ENCODE measurements around the gene TMEM72. TPM values are rescaled to one million over a fixed set of nuclear protein-coding genes. Genes with fewer than 3 reads are reported as not detected.

TMEM72 gene
- total and polyA plus RNA-seq, 2 of the 13 experiments (the other 11 are each of a cell fraction or from before 2014, with no cell fraction given): 0.04 TPM; not detected in 1

GRCh38 chr10:44976352-44977198 lies 65.4 kb downstream of the TMEM72 start (continued):
- TF ChIP-seq CBFB (CRISPR knock-in tag; IDR thresholded peaks at IDR 0.05): 0 out of 2 replicates have a peak, but pooled peaks have one; percentile 20
- TF ChIP-seq SOX6 (IDR thresholded peaks at IDR 0.05): no peak
- TF ChIP-seq SOX6 (CRISPR knock-in tag; IDR thresholded peaks at IDR 0.05): peak; percentile 24; the same call in 1 of the 2 replicates
- TF ChIP-seq MATR3 (CRISPR knock-in tag; IDR thresholded peaks at IDR 0.05): no peak
- no peak for TF ChIP-seq PAX8 (CRISPR knock-in tag; IDR thresholded peaks at IDR 0.05; ENCODE audit: borderline replicate concordance)
- TF ChIP-seq E2F2 (CRISPR knock-in tag; IDR thresholded peaks at IDR 0.05; ENCODE audit: borderline replicate concordance): peak; percentile 57
- no peak for TF ChIP-seq SNAI1 (CRISPR knock-in tag; IDR thresholded peaks at IDR 0.05; ENCODE audit: borderline replicate concordance)
- peak; percentile 68 for TF ChIP-seq BATF2 (CRISPR knock-in tag; IDR thresholded peaks at IDR 0.05)
- TF ChIP-seq TEF (CRISPR knock-in tag; IDR thresholded peaks at IDR 0.05): peak; percentile 26; the same call in 1 of the 2 replicates
- no peak for TF ChIP-seq TERF1 (CRISPR knock-in tag; IDR thresholded peaks at IDR 0.05)
- 0 out of 2 replicates have a peak, but pooled peaks have one; percentile 62 for TF ChIP-seq ZFP36L1 (CRISPR knock-in tag; IDR thresholded peaks at IDR 0.05)
- 0 out of 2 replicates have a peak, but pooled peaks have one; percentile 20 for TF ChIP-seq LBX2 (CRISPR knock-in tag; IDR thresholded peaks at IDR 0.05; ENCODE audit: borderline replicate concordance)
- TF ChIP-seq NFAT5 (CRISPR knock-in tag; IDR thresholded peaks at IDR 0.05): peak; percentile 15; the same call in 1 of the 2 replicates
- peak; percentile 15 for TF ChIP-seq ZEB1 (IDR thresholded peaks at IDR 0.05; ENCODE audit: insufficient replicate concordance, low read depth)
- peak; percentile 58 for TF ChIP-seq ZNF563 (CRISPR knock-in tag; IDR thresholded peaks at IDR 0.05)
- peak; percentile 35; the same call in 1 of the 2 replicates for TF ChIP-seq ZNF275 (CRISPR knock-in tag; IDR thresholded peaks at IDR 0.05; ENCODE audit: borderline replicate concordance)
- peak; percentile 43; the same call in 1 of the 2 replicates for TF ChIP-seq HDAC2 (CRISPR knock-in tag; IDR thresholded peaks at IDR 0.05)
